HCT116 (cell line): Measurements from ENCODE around the gene NUDT5.

Experiments
- CBX3 ChIP-seq: IDR thresholded peaks from 2 replicates; pipeline ENCODE4 v1.6.1; 2012; ENCODE audit warnings: low read depth
- CEBPB ChIP-seq: IDR thresholded peaks from 2 replicates; pipeline ENCODE4 v1.6.1; 2012; ENCODE audit warnings: low read depth
- CTCF ChIP-seq, 3 experiments: fragments of 200-600 bp in 1 of 3; sonication (generic) in 1 of 3; IDR thresholded peaks in 2 of 3; conservative IDR thresholded peaks in 1 of 3; 2 replicates each; pipeline ENCODE4 v1.5.1; 2012 to 2017; ENCODE audit warnings: low read depth in 2 of 3, low read length in 2 of 3, antibody characterized with exemption in 1 of 3, borderline replicate concordance in 1 of 3, control low read depth in 1 of 3, mild to moderate bottlenecking in 1 of 3, mixed read lengths in 1 of 3, mixed run types in 1 of 3, moderate library complexity in 1 of 3; ENCODE audit not compliant: insufficient read depth in 1 of 3
- EGR1 ChIP-seq: IDR thresholded peaks from 2 replicates; pipeline ENCODE4 v1.6.1; 2012; ENCODE audit warnings: low read depth
- EZH2 ChIP-seq: fragments of 200-600 bp; sonication (generic); IDR thresholded peaks from 2 replicates; pipeline ENCODE4 v1.6.1; 2017; ENCODE audit warnings: antibody characterized with exemption, mixed run types
- EZH2phosphoT487 ChIP-seq: fragments of 200-600 bp; IDR thresholded peaks from 2 replicates; pipeline ENCODE4 v1.6.1; 2018; ENCODE audit warnings: antibody characterized with exemption, borderline replicate concordance
- MAX ChIP-seq: IDR thresholded peaks from 2 replicates; pipeline ENCODE4 v1.6.1; 2012
- POLR2A ChIP-seq: IDR thresholded peaks from 2 replicates; pipeline ENCODE4 v1.7.0; 2011; ENCODE audit warnings: borderline replicate concordance; ENCODE audit not compliant: insufficient read depth, insufficient read length; ENCODE audit errors: extremely low read depth
- POLR2AphosphoS5 ChIP-seq: IDR thresholded peaks from 2 replicates; pipeline ENCODE4 v1.6.1; 2011; ENCODE audit warnings: mild to moderate bottlenecking, low read depth, low read length, moderate library complexity
- RAD21 ChIP-seq: IDR thresholded peaks from 2 replicates; pipeline ENCODE4 v1.6.1; 2012; ENCODE audit warnings: low read depth, mild to moderate bottlenecking
- YY1 ChIP-seq: IDR thresholded peaks from 2 replicates; pipeline ENCODE4 v1.6.1; 2011; ENCODE audit warnings: low read length, low read depth, moderate library complexity, mild to moderate bottlenecking; ENCODE audit not compliant: insufficient replicate concordance; ENCODE audit errors: extremely low read depth
- ZNF274 ChIP-seq: fragments of 200-500 bp; sonication (Bioruptor generic); IDR thresholded peaks from 2 replicates; pipeline ENCODE4 v1.6.1; 2014; ENCODE audit warnings: mild to moderate bottlenecking, low read depth, low read length, inconsistent platforms

- TF ChIP-seq CTCF (IDR thresholded peaks at IDR 0.05 in 2 of 3, conservative IDR thresholded peaks at IDR 0.05 in 1 of 3; ENCODE audit: borderline replicate concordance in 1 of 3, insufficient read depth in 1 of 3, low read depth in 2 of 3, low read length in 2 of 3), result no peak
- TF ChIP-seq EZH2, result no peak
- TF ChIP-seq EGR1, result no peak
- no peak for TF ChIP-seq EZH2phosphoT487
- no peak for TF ChIP-seq MAX
- no peak for TF ChIP-seq POLR2AphosphoS5
- no peak for TF ChIP-seq POLR2A
- TF ChIP-seq CEBPB, result no peak
- TF ChIP-seq ZNF274, result no peak
- TF ChIP-seq RAD21, result no peak
- no peak for TF ChIP-seq CBX3
- TF ChIP-seq YY1, result no peak
These were observed 51.2 kb downstream of the NUDT5 start for GRCh38 chr10:12144538-12144937.
